Endothelial cell of umbilical vein (primary cell): ENCODE results near the gene TMEM130. TPM values are rescaled to one million over a fixed set of nuclear protein-coding genes. Genes with fewer than 3 reads are reported as not detected.

Source experiments
- BruUV-seq: library from RNA; stranded (reverse); fragments of 400-500 nt; replicated peaks from 2 replicates; lab custom pipeline; 2021; lab: Mats Ljungman, UMichigan
- CTCF ChIA-PET: fragments of 300-600, 350-600 bp; sonication (Branson Sonifier 250); formaldehyde crosslinking; loops from one replicate; lab custom pipeline; 2021; ENCODE audit warnings: antibody characterized with exemption, inconsistent platforms; lab: Charles Lee
- POLR2A ChIA-PET: fragments of 300-600, 350-600 bp; sonication (Branson Sonifier 250); formaldehyde crosslinking; loops from one replicate; lab custom pipeline; 2021; ENCODE audit warnings: antibody characterized with exemption, inconsistent platforms; lab: Charles Lee
- DNase-seq: peaks from one replicate; pipeline ENCODE4 v3.0.0-alpha.2; 2011; ENCODE audit warnings: low read depth, low spot score
- FAIRE-seq: peaks from 2 replicates; lab custom pipeline; 2011; peaks lifted over from hg19 to GRCh38; lab: Jason Lieb, UNC
- H2AFZ ChIP-seq: 2 replicates; pipeline ENCODE4 v1.6.0; 2012; ENCODE audit warnings: low read depth, low read length, control low read depth, inconsistent platforms
- H3K27ac ChIP-seq: 2 replicates; pipeline ENCODE4 v1.5.1; 2011; ENCODE audit warnings: low read depth, mild to moderate bottlenecking, control low read depth, low read length, moderate library complexity; ENCODE audit not compliant: insufficient read depth
- H3K27me3 ChIP-seq, 2 experiments: 2 replicates each; pipeline versions ENCODE4 v1.6.0 to v1.6.1; 2011; ENCODE audit warnings: low read length in 2 of 2, mixed read lengths in 1 of 2; ENCODE audit not compliant: control insufficient read depth in 2 of 2, insufficient read depth in 2 of 2
- H3K36me3 ChIP-seq, 2 experiments: 2 replicates in 1 of 2; 3 replicates in 1 of 2; pipeline ENCODE4 v1.5.1; 2011; ENCODE audit warnings: low read length in 2 of 2, mild to moderate bottlenecking in 1 of 2, moderate library complexity in 1 of 2; ENCODE audit not compliant: control insufficient read depth in 2 of 2, insufficient read depth in 2 of 2; ENCODE audit errors: extremely low read depth in 1 of 2
- H3K4me1 ChIP-seq: 3 replicates; pipeline ENCODE4 v1.5.1; 2011; ENCODE audit warnings: mild to moderate bottlenecking, low read length; ENCODE audit not compliant: control insufficient read depth, insufficient read depth; ENCODE audit errors: extremely low read depth
- H3K4me2 ChIP-seq: 2 replicates; pipeline ENCODE4 v1.6.1; 2011; ENCODE audit warnings: low read length, control low read depth, mixed read lengths; ENCODE audit not compliant: insufficient read depth
- H3K4me3 ChIP-seq, 3 experiments: fragments of 200-600 bp in 1 of 3; sonication (generic), shearing (Covaris generic) in 1 of 3; replicated peaks in 1 of 3; 2 replicates each; pipeline ENCODE4 v1.5.1; 2011 to 2016; ENCODE audit warnings: control low read depth in 3 of 3, low read length in 3 of 3, mild to moderate bottlenecking in 2 of 3, inconsistent platforms in 1 of 3, low read depth in 1 of 3, moderate library complexity in 1 of 3; ENCODE audit not compliant: insufficient read depth in 1 of 3
- H3K79me2 ChIP-seq: 2 replicates; pipeline ENCODE4 v1.6.0; 2012; ENCODE audit warnings: low read length, inconsistent platforms; ENCODE audit not compliant: control insufficient read depth, insufficient read depth
- H3K9ac ChIP-seq: replicated peaks from 2 replicates; pipeline ENCODE3; 2011; ENCODE audit warnings: low read length, control low read depth; ENCODE audit not compliant: insufficient read depth; ENCODE audit errors: extremely low read depth
- H3K9me1 ChIP-seq: replicated peaks from 3 replicates; pipeline ENCODE4 v1.6.0; 2011; ENCODE audit warnings: mild to moderate bottlenecking, low read length; ENCODE audit not compliant: control insufficient read depth, insufficient read depth; ENCODE audit errors: extremely low read depth
- H3K9me3 ChIP-seq: replicated peaks from 2 replicates; pipeline ENCODE4 v1.5.1; 2012; ENCODE audit warnings: low read length, inconsistent platforms; ENCODE audit not compliant: control insufficient read depth, insufficient read depth
- H4K20me1 ChIP-seq: replicated peaks from 2 replicates; pipeline ENCODE3; 2011; ENCODE audit warnings: mild to moderate bottlenecking, low read length; ENCODE audit not compliant: control insufficient read depth, insufficient read depth; ENCODE audit errors: extremely low read depth
- CTCF ChIP-seq, 2 donors: IDR thresholded peaks; 1 replicate in 1 of 2; 2 replicates in 1 of 2; pipeline ENCODE4 v1.5.1; 2011; ENCODE audit warnings: low read length in 2 of 2, mild to moderate bottlenecking in 2 of 2, moderate library complexity in 2 of 2, control low read depth in 1 of 2, inconsistent platforms in 1 of 2, low read depth in 1 of 2; ENCODE audit not compliant: insufficient read depth in 1 of 2; ENCODE audit errors: extremely low read depth in 1 of 2
- EZH2 ChIP-seq: IDR thresholded peaks from 2 replicates; pipeline ENCODE4 v1.6.1; 2012; ENCODE audit warnings: borderline replicate concordance, low read depth, mild to moderate bottlenecking, moderate library complexity, low read length, inconsistent platforms; ENCODE audit not compliant: severe bottlenecking
- FOS ChIP-seq: IDR thresholded peaks from 2 replicates; pipeline ENCODE4 v1.6.1; 2011; ENCODE audit warnings: mild to moderate bottlenecking, low read length, moderate library complexity, borderline replicate concordance; ENCODE audit not compliant: insufficient read depth
- GATA2 ChIP-seq: IDR thresholded peaks from 2 replicates; pipeline ENCODE4 v1.7.0; 2011; ENCODE audit warnings: low read depth, mild to moderate bottlenecking, moderate library complexity, mixed read lengths, low read length; ENCODE audit not compliant: insufficient read length, insufficient read depth
- JUN ChIP-seq: IDR thresholded peaks from 2 replicates; pipeline ENCODE4 v1.6.1; 2011; ENCODE audit warnings: borderline replicate concordance, low read depth; ENCODE audit not compliant: insufficient read length, insufficient read depth
- MAX ChIP-seq: IDR thresholded peaks from 2 replicates; pipeline ENCODE4 v1.6.1; 2011; ENCODE audit not compliant: insufficient read depth, insufficient read length
- MYC ChIP-seq: IDR thresholded peaks from one replicate; pipeline ENCODE4 v1.6.1; 2011; ENCODE audit warnings: mild to moderate bottlenecking, low read depth, low read length
- POLR2A ChIP-seq: IDR thresholded peaks from 2 replicates; pipeline ENCODE4 v1.6.1; 2012; ENCODE audit warnings: low read depth, mild to moderate bottlenecking, control low read depth, low read length
- POLR2AphosphoS5 ChIP-seq: IDR thresholded peaks from 2 replicates; pipeline ENCODE4 v1.6.1; 2012; ENCODE audit warnings: low read depth, mild to moderate bottlenecking, control low read depth, low read length, moderate library complexity; ENCODE audit not compliant: insufficient read depth
- dilution Hi-C: fragments of 300-500 bp; cut with MboI; formaldehyde crosslinking; loops from one replicate; pipeline ENCODE4 v1.15.0; 2019; ENCODE audit warnings: low sequenced_read_pairs; ENCODE audit not compliant: extremely low pct_ligation_motif_present
- intact Hi-C: fragments of 100-400 bp; cut with micrococcal nuclease; formaldehyde crosslinking; loops from one replicate; pipeline ENCODE4 v1.10.0; 2022
- polyA plus RNA-seq, 4 experiments: library from polyadenylated mRNA; depleted of rRNA in 3 of 4; stranded (reverse) in 3 of 4; unstranded in 1 of 4; fragments of >200 nt; gene quantifications; 2 replicates each; pipeline versions ENCODE4 v1.2.1 to v1.2.3, GENCODE V29; 2011 to 2012; ENCODE audit warnings: missing spikeins in 1 of 4
- total RNA-seq: library from RNA; stranded (reverse); gene quantifications from 2 replicates; pipeline ENCODE4 v1.2.3, GENCODE V29; 2021

Gene TMEM130
- total and polyA plus RNA-seq, 2 donors (not counting 3 experiments of a cell fraction or from before 2014, with no cell fraction given), result not detected

GRCh38 chr7:98834949-98835348 lies 34.9 kb downstream of the TMEM130 start:
- Histone ChIP-seq H2AFZ (no peak overlapping the region), H3K9me1 (no peaks in the 10 kb centered on the region), H3K79me2 (no peaks in the 10 kb centered on the region), H3K4me2 (no peak overlapping the region), H3K9me3 (no peaks in the 10 kb centered on the region), H3K4me3 (no peak overlapping the region), H3K36me3 (no peaks in the 10 kb centered on the region), H3K27me3 (no peaks in the 10 kb centered on the region), H4K20me1 (no peaks in the 10 kb centered on the region), H3K27ac (no peak overlapping the region), H3K9ac (no peak overlapping the region), H3K4me1 (no peaks in the 10 kb centered on the region)
- FAIRE-seq (no peak), DNase-seq (no peak)
- no TSS peak for BruUV-seq
- dilution Hi-C loops, result no loop called here
- intact Hi-C loops, result loop anchor here (10.0 kb wide), 2 partner anchors 90 to 540 kb away; no protein-coding TSS in a partner anchor
- CTCF ChIA-PET, result no interaction called here
- no peak for TF ChIP-seq MYC
- TF ChIP-seq POLR2A, result no peak
- TF ChIP-seq GATA2, result no peak
- no peak for TF ChIP-seq POLR2AphosphoS5
- no peak for TF ChIP-seq FOS
- no peak for TF ChIP-seq JUN
- no peak for TF ChIP-seq EZH2
- no peak for TF ChIP-seq CTCF (IDR thresholded peaks at IDR 0.05; ENCODE audit: extremely low read depth in 1 of 2, insufficient read depth in 1 of 2, low read depth in 1 of 2, low read length in 2 of 2)
- TF ChIP-seq MAX, result no peak
- POLR2A ChIA-PET, result no interaction called here
